NCI-H1436 treated with DMSO at 0.1 percent for 48 hours (cell line): ENCODE data around the gene FOLR3.
A peak's percentile ranks its signal among the peaks of the same experiment; 100 is the strongest.
"Not testable (repeated sequence)": the region's sequence is repeated elsewhere in the genome, so short reads cannot be mapped to it uniquely, and the experiment has no call there.

Experiments
- DNase-seq: peaks from one replicate; lab custom pipeline; 2025; lab: John Stamatoyannopoulos, UW

Gene FOLR3

GRCh38 chr11:72135473-72135872 is at the start of gene FOLR3:
Gene FOLR3 (plus strand): TSS chr11:72135725. CDS start chr11:72135953, 228 bp downstream.
- DNase-seq: not testable (repeated sequence)

- no peak for DNase-seq
Measured at GRCh38 chr11:72088076-72088808, 47.3 kb upstream of the FOLR3 start.

DNA sequence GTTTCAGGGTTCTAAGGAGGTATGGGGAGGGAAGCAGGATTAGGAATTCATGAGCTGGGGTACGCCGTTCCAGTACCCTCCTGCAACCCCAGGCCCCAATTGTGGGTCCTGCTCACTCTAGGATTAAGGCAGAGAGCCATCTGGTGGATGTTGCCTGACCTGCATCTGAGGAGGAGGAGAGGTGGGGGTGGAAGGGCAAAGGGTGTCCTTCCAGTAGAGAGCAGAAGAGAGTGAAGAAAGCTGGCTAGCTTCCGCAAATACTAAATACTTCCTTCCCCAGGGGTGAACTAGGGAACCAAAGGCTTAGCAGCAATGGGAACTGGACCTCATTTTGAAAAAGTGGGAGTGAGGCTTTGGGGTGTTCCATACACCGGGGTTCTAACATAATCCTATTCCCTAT is 44.2 kb upstream of the FOLR3 start:
- DNase-seq: no peak

DNA sequence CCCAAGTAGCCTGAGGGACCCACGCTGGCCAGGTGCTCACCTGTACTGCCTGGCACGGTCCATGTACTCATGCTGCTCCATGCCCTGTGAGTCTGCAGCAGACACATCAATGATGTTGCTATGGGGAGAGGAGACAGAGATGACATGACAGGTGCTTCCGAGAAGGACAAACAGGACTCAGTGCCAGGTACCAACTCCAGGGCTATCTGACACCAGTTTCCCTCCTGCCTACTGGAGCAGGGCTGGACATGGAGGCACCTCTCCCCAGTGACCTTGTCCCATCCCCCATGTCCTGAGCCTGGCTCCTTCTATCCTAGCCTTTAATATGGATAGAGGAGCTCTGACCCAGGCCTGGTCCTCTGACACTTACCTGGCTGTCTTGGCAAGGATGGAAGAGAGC is 36.8 kb upstream of the FOLR3 start:
- DNase-seq: no peak

- DNase-seq: no peak
Measured at GRCh38 chr11:72100009-72100408, 35.5 kb upstream of the FOLR3 start.

DNA sequence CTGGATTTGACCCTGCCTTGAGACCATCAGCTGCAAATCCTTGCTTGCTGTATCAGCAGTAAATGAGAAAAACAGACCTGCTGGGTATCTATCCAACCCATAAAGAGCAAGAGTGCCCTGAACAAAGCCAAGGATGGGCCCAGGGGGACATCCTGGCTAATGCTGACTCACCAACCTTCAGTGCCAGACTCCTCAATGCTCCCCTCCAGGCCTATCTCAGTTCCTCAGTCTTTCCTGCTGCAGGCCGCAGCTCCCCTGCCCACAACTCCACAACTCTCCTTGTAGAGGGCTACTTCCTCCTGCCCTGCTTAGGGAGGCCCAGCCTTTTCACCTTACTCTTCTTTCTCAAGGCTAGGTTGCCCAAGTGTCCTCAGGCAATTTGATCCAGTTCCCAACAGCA is 35.1 kb upstream of the FOLR3 start:
- DNase-seq: no peak

- no peak for DNase-seq
Measured at GRCh38 chr11:72102162-72102561, 33.4 kb upstream of the FOLR3 start.

DNA sequence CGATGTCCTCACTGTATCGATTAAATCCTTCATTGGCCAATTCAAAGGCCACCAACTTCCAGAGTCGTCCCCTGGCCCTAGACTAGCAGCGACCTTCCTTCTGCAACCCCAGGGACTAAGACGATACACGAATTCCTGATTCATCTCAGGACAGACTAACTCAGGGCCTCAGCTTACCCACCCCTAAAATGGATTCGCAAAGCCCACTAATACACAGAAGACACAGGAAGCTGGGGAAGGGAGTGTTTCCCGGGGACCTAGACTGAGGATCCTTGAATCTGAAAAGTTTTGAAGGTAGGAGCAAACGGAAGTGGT is 32.9 kb upstream of the FOLR3 start:
- DNase-seq: no peak

DNA sequence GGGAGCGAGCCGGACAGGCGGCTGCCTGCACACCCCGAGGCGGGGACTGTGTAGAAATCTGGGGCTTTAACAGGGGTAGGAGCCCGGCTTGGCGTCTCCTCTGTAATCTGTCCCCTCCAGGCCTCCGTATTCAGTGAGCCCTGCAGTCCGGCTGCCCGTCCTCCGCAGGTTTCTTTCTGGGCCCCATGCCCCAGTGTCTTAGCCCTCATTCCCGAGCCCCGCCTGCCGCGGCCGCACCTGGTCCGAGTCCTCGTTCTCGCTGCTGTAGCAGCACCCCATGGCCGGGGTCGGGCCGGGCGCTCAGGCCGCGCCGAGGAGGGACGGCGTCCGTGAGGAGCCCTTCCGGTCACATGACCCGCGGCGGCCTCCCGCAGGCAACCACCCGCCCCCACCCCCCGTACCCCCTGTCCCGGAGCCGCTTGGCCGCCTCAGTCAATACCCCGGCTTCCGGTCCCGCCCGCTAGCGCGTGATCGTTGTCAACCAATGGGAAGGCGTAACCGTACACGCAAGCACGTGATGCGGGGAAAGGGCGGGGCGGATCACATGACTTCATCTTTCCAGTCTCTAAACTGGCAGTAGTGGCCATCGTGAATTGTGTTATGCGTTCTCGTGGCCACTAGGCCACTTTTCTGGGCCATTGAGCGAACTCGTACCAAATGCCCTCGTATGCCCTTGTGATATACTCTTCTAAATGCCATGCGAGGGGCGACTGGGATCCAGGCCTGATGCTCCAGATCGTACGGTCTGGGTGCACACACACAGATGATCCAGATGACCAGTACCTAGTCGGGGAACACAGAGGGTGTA is 32.4 kb upstream of the FOLR3 start, which contains the start of gene LAMTOR1:
TSS of gene LAMTOR1 (minus strand) at position 352 of the 808 bp plus-strand sequence. CDS start at position 279, 73 bp downstream.
- peak; percentile 86 for DNase-seq

DNA sequence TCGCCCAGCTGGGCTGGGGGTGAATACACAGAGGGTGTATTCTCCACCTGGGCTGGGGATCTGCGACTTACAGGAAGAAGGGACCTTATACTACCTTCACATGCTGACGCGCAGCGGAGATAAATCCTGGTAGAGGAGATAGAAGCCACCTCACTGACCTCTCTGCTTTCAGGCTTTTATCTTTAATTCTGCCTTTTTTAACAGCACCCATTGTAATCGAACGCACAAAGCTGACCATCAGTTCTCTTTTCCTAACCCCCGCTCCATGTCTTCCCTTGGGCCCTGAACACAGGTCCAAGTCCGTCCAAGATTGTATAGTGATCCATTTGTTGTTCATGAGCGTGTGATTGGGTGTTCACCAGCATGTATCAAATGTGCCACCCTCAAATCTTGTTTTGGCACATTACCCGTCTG is 31.8 kb upstream of the FOLR3 start:
- no peak for DNase-seq

DNA sequence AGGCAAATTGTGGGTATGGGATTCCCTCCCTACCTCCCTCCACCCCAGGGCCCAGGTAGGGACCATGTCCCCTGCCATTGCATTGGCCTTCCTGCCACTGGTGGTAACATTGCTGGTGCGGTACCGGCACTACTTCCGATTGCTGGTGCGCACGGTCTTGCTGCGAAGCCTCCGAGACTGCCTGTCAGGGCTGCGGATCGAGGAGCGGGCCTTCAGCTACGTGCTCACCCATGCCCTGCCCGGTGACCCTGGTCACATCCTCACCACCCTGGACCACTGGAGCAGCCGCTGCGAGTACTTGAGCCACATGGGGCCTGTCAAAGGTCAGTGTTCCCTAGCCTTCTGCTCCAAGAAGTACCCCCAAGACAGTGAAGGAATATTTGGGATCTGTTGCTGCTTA is 29.6 kb upstream of the FOLR3 start, which contains the start of gene TOMT:
TSS of gene TOMT (plus strand) at position 37 of the 400 bp plus-strand sequence. CDS start at position 65, 28 bp downstream.
- DNase-seq: no peak

- no peak for DNase-seq
Measured at GRCh38 chr11:72111300-72112142, 24.0 kb upstream of the FOLR3 start.

- peak; percentile 98 for DNase-seq
Measured at GRCh38 chr11:72112143-72112977, 23.2 kb upstream of the FOLR3 start, which contains the start of gene ANAPC15. Gene ANAPC15 (minus strand): TSS chr11:72112695. CDS start chr11:72111276, 1,419 bp downstream.

GRCh38 chr11:72112978-72113808 is 22.3 kb upstream of the FOLR3 start:
- no peak for DNase-seq

DNA sequence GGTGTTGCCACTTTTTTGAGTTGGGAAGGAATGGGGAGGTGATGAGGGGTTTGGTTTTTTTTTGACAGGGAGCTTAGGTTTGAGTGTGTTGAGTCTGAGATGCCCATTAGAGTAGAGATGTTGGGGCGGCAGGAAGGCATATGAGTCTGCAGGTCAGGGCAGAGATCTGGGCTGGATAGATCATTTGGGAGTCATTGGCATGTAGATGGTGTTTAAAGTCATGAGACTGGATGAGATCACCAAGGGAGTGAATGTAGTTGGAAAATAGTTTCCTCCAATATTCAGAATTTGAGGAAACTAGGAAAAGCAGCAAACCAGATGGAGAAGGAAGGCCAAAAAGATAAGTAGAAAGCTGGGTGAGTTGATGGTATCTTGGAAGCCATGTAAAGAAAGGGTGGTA is 21.0 kb upstream of the FOLR3 start:
- DNase-seq: no peak

DNA sequence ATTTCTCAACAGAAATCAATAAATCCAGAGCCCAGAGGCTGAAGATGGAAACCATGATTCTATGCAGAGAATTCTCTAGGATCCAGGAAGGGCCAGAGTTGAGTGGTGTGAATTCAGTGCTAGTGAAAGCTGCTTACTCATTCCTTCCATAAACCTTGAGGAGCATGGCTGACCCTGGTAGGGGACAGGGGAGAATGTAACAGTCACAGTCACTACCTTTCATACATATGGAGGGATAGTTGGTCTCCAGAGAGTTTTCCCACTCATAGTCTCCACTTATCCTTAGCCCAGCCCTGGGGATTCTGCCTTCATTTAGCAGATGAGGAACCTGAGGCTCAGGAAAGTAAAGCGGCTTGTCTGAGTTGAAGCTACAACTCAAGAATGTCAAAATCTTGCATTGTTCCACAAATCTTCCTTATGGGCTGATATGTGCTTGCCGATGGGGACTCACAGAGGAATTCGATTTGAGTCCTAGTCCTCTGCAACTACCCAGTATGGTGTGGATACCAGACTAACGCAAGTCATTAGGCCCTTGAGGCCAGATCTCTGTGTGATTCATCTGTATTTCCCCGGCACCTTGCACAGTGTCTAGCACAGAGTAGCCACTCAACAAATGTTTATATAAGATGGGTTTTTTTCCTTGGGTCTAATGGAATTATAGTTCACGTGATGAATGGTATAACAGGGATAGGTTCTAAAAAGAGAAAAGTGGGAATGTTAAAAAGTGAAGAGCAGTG is 19.3 kb upstream of the FOLR3 start:
- no peak for DNase-seq

DNA sequence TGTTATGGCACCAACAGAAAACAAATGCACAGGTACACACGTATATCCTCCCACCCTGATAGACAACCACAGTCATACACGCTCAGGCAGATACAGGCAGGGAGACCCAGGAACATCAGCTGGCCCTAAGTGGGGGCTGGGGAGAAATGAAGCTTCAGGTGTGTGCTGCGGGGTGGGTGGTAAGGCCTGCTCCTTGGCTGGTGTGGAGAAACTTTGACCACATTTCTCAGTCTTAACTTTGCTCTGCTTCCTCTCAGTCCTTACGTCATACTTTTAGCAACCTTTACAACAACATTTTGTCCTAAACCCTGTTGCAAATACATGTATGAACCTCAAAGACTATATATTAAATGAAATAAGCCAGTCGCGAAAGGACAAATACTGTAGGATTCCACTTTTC is 16.3 kb upstream of the FOLR3 start:
- no peak for DNase-seq

DNA sequence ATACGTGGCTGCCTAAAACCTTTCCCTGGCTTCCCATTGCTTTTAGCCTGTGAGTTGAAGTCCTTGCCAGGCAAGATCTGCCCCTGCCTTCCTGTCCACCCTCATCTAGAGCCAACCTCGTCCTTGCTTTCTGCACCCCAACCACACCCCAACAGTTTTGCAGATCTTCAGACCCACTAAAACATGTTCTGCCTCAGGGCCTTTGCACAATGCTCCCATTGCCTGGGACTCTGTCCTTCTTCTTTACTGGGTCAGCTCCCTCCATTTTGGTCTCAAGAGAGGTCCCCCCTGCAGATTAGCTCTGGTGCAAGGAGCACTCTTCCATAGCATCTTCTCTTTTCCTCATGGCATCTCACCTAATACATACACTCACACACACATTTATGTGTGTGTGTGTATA is 14.6 kb upstream of the FOLR3 start:
- no peak for DNase-seq

- DNase-seq: no peak
Measured at GRCh38 chr11:72122607-72123006, 12.9 kb upstream of the FOLR3 start.
